Stimulated activated CD4-positive, alpha-beta T cell treated with anti-CD3 and anti-CD28 coated beads, TNF-alpha, amount 100 ng/mL, for 1 hour (primary cell): ENCODE data around the gene TMEM63C.

Experiments
- DNase-seq, 3 donors: peaks; one replicate each; pipeline ENCODE4 v3.0.0-alpha.2; 2020; ENCODE audit warnings: low read depth in 3 of 3, low spot score in 1 of 3

The TMEM63C gene

GRCh38 chr14:77253333-77254190 lies 72.0 kb downstream of the TMEM63C start:
- DNase-seq: no peak

- DNase-seq: no peak
Observed at GRCh38 chr14:77256694-77257093, 75.1 kb downstream of the TMEM63C start.

- no peak for DNase-seq
Observed at GRCh38 chr14:77257700-77258099, 76.1 kb downstream of the TMEM63C start.

GRCh38 chr14:77258566-77258965 lies 77.0 kb downstream of the TMEM63C start:
- DNase-seq: no peak

- DNase-seq: no peak
Observed at GRCh38 chr14:77259025-77259715, 77.6 kb downstream of the TMEM63C start.

GRCh38 chr14:77260199-77260598 lies 78.6 kb downstream of the TMEM63C start:
- no peak for DNase-seq

GRCh38 chr14:77260631-77261030 lies 79.0 kb downstream of the TMEM63C start:
- DNase-seq: no peak

- DNase-seq: no peak
Observed at GRCh38 chr14:77264466-77265186, 83.0 kb downstream of the TMEM63C start.

GRCh38 chr14:77265187-77265515 lies 83.6 kb downstream of the TMEM63C start:
- no peak for DNase-seq

GRCh38 chr14:77265561-77266335 lies 84.2 kb downstream of the TMEM63C start:
- no peak for DNase-seq

GRCh38 chr14:77266336-77266735 lies 84.7 kb downstream of the TMEM63C start:
- no peak for DNase-seq

GRCh38 chr14:77267937-77268699 lies 86.5 kb downstream of the TMEM63C start:
- no peak for DNase-seq

- no peak for DNase-seq
Observed at GRCh38 chr14:77268989-77269600, 87.5 kb downstream of the TMEM63C start.

- no peak for DNase-seq
Observed at GRCh38 chr14:77270361-77271112, 88.9 kb downstream of the TMEM63C start.

- DNase-seq: no peak
Observed at GRCh38 chr14:77271113-77271710, 89.6 kb downstream of the TMEM63C start, which contains the start of gene NGB. Gene NGB (minus strand): TSS chr14:77271206. CDS start chr14:77270937, 269 bp downstream.

- no peak for DNase-seq
Observed at GRCh38 chr14:77272261-77272660, 90.7 kb downstream of the TMEM63C start.

GRCh38 chr14:77273796-77274195 lies 92.2 kb downstream of the TMEM63C start:
- no peak for DNase-seq

GRCh38 chr14:77275041-77275580 lies 93.5 kb downstream of the TMEM63C start:
- DNase-seq: no peak
